Hepatocyte (in vitro differentiated cells): ENCODE results near the gene ADGRG6. TPM values are rescaled to one million over a fixed set of nuclear protein-coding genes. Genes with fewer than 3 reads are reported as not detected.

Source experiments
- DNase-seq: peaks from one replicate; pipeline ENCODE4 v3.0.0-alpha.2; 2016; ENCODE audit warnings: low spot score
- H2AFZ ChIP-seq: fragments of 200-600 bp; sonication (generic); 2 replicates; pipeline ENCODE4 v1.6.0; 2016; ENCODE audit warnings: antibody characterized with exemption, mild to moderate bottlenecking
- H3K27ac ChIP-seq: fragments of 200-600 bp; sonication (generic); 2 replicates; pipeline ENCODE4 v1.5.1; 2016; ENCODE audit warnings: mild to moderate bottlenecking
- H3K27me3 ChIP-seq: fragments of 200-600 bp; sonication (generic); 2 replicates; pipeline ENCODE4 v1.6.1; 2016
- H3K36me3 ChIP-seq: fragments of 200-600 bp; sonication (generic); replicated peaks from 2 replicates; pipeline ENCODE4 v1.5.1; 2016; ENCODE audit warnings: low read depth; ENCODE audit not compliant: insufficient read depth
- H3K4me1 ChIP-seq: fragments of 200-600 bp; sonication (generic); 2 replicates; pipeline ENCODE4 v1.5.1; 2016; ENCODE audit warnings: mild to moderate bottlenecking, moderate library complexity; ENCODE audit not compliant: insufficient read depth
- H3K4me2 ChIP-seq: fragments of 200-600 bp; sonication (generic); 2 replicates; pipeline ENCODE4 v1.6.0; 2016
- H3K4me3 ChIP-seq: fragments of 200-600 bp; sonication (generic); 2 replicates; pipeline ENCODE4 v1.5.1; 2016; ENCODE audit warnings: mild to moderate bottlenecking
- H3K79me2 ChIP-seq: fragments of 200-600 bp; sonication (generic); 2 replicates; pipeline ENCODE4 v1.6.0; 2017; ENCODE audit warnings: mild to moderate bottlenecking
- H3K9me2 ChIP-seq: fragments of 200-600 bp; sonication (generic); replicated peaks from 2 replicates; pipeline ENCODE4 v1.6.0; 2017; ENCODE audit warnings: mild to moderate bottlenecking; ENCODE audit not compliant: insufficient read depth
- H3K9me3 ChIP-seq: fragments of 200-600 bp; sonication (generic); 2 replicates; pipeline ENCODE4 v1.5.1; 2016; ENCODE audit warnings: low read depth, mild to moderate bottlenecking
- H4K20me1 ChIP-seq: fragments of 200-600 bp; sonication (generic); 2 replicates; pipeline ENCODE4 v1.6.0; 2016; ENCODE audit warnings: mild to moderate bottlenecking; ENCODE audit not compliant: insufficient read depth, poor library complexity, severe bottlenecking
- EZH2 ChIP-seq: fragments of 200-600 bp; sonication (generic); IDR thresholded peaks from 2 replicates; pipeline ENCODE4 v1.6.1; 2016; ENCODE audit warnings: antibody characterized with exemption, mild to moderate bottlenecking, borderline replicate concordance
- EZH2phosphoT487 ChIP-seq: fragments of 200-600 bp; sonication (generic); IDR thresholded peaks from one replicate; pipeline ENCODE4 v1.6.1; 2018; ENCODE audit warnings: antibody characterized with exemption, mild to moderate bottlenecking, low read depth, moderate library complexity; ENCODE audit not compliant: unreplicated experiment, severe bottlenecking
- WGBS: methylation state at CpG from one replicate; pipeline ENCODE4 v1.1.6; 2016; ENCODE audit warnings: low lambda C conversion rate; ENCODE audit errors: missing lambda C conversion rate; 5-methylcytosine and 5-hydroxymethylcytosine counted together
- polyA plus RNA-seq: library from polyadenylated mRNA; unstranded; fragments of >200 nt; fragmentation: Nextera tagmentation; extraction: Ambion mirVana; gene quantifications from 2 replicates; pipeline ENCODE4 v1.2.1, GENCODE V29; 2016
- total RNA-seq: library from RNA; depleted of rRNA; stranded (reverse); fragments of >200 nt; gene quantifications from 2 replicates; pipeline ENCODE4 v1.2.3, GENCODE V29; 2014
- TF ChIP-seq, protein P1 (sequence below): fragments of 200-600 bp; sonication (generic); IDR thresholded peaks from 2 replicates; pipeline ENCODE4 v1.5.1; 2016; ENCODE audit warnings: antibody characterized with exemption, mild to moderate bottlenecking; ENCODE audit not compliant: poor library complexity

The ADGRG6 gene
- total and polyA plus RNA-seq, 2 experiments from 2014 or later, result 13.9 to 92.0 TPM

DNA sequence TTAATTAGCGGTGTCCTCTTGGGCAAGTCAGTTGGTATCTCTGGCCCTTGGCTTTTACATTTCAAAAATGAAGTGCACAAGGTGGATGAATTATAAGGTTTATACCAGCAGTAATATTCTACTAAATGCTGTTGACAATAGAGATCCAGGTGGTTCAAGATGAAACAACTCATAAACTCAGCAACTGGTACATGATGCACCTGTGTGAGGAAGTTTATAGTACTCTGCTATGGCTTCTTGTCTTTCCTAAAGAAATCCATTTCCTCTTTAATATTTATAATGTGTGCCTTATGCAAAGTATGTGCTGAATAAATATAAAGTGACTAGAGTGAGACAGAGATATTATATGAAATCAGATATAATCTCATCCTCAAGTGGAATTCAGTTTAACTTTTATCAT lies 48.5 kb downstream of the ADGRG6 start:
- 100% methylated on average over 1 of the region's 1 CpG for WGBS

DNA sequence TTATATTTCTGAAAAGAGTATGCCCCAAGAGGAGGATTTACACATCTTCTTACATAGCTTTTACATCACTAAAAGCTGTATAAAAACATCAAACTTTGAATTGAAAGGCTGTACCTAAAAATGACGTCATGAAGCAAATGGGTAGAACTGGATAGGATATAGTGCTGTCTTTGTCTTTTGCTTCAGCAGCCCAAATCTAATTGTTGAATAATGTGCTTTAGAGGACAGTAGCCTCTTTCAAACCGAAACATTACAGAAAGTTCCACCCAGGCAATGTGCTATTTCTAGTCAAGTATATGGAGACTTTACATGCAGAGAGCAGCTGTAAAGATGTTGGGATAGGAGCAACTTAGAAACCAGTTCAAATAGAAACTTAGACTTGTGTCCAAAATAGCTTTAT lies 51.9 kb downstream of the ADGRG6 start:
- TF ChIP-seq EZH2 (no peak), EZH2phosphoT487 (no peak)
- TF ChIP-seq, protein P1, sequence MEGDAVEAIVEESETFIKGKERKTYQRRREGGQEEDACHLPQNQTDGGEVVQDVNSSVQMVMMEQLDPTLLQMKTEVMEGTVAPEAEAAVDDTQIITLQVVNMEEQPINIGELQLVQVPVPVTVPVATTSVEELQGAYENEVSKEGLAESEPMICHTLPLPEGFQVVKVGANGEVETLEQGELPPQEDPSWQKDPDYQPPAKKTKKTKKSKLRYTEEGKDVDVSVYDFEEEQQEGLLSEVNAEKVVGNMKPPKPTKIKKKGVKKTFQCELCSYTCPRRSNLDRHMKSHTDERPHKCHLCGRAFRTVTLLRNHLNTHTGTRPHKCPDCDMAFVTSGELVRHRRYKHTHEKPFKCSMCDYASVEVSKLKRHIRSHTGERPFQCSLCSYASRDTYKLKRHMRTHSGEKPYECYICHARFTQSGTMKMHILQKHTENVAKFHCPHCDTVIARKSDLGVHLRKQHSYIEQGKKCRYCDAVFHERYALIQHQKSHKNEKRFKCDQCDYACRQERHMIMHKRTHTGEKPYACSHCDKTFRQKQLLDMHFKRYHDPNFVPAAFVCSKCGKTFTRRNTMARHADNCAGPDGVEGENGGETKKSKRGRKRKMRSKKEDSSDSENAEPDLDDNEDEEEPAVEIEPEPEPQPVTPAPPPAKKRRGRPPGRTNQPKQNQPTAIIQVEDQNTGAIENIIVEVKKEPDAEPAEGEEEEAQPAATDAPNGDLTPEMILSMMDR, result no peak
- Histone ChIP-seq H3K36me3 (no peaks in the 10 kb centered on the region), H3K9me2 (no peaks in the 10 kb centered on the region), H3K27me3 (no peaks in the 10 kb centered on the region), H3K4me3 (no peak overlapping the region), H3K4me2 (no peak overlapping the region), H4K20me1 (no peaks in the 10 kb centered on the region), H3K4me1 (peaks cover 10% of the 10 kb centered on the region), H3K27ac (no peak overlapping the region), H3K9me3 (no peaks in the 10 kb centered on the region), H3K79me2 (no peaks in the 10 kb centered on the region), H2AFZ (no peak overlapping the region)
- DNase-seq, result no peak
- 87% methylated on average over 2 of the region's 2 CpGs for WGBS

More for the DNA sequence above, 48.5 kb downstream of the ADGRG6 start:
- no peak for DNase-seq
- no peak for TF ChIP-seq EZH2
- no peak for TF ChIP-seq EZH2phosphoT487
- TF ChIP-seq, protein P1, result no peak
- Histone ChIP-seq H3K4me3 (no peak overlapping the region), H2AFZ (no peak overlapping the region), H4K20me1 (no peaks in the 10 kb centered on the region), H3K9me3 (no peaks in the 10 kb centered on the region), H3K27ac (no peak overlapping the region), H3K4me1 (no peaks in the 10 kb centered on the region), H3K9me2 (no peaks in the 10 kb centered on the region), H3K4me2 (no peak overlapping the region), H3K36me3 (no peaks in the 10 kb centered on the region), H3K79me2 (no peaks in the 10 kb centered on the region), H3K27me3 (no peaks in the 10 kb centered on the region)

DNA sequence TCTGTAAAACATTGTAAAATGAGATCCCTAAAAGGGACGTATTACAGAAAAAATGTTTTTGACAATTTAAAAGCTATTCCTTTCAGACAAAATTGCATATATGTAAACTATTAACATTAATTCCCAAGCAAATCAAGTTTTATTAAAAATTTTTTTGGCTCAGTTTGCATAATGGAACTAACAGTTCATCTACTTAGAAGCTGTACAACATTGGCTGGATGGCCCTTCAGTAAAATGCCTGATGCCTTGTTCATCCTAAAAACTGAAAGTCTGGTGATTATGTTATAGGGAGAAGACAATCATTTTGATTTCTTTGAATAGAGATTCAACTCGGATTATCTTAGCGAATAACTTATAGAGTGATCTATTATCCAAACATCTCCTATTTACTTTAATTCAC lies 52.8 kb downstream of the ADGRG6 start:
- H3K9me2 ChIP-seq, result no peaks in the 10 kb centered on the region
- peaks cover 10% of the 10 kb centered on the region for H3K4me1 ChIP-seq
- TF ChIP-seq EZH2 (no peak), EZH2phosphoT487 (no peak)
- TF ChIP-seq, protein P1, result no peak
- no peak overlapping the region for H3K27ac ChIP-seq
- H4K20me1 ChIP-seq, result no peaks in the 10 kb centered on the region
- no peaks in the 10 kb centered on the region for H3K36me3 ChIP-seq
- 94% methylated on average over 3 of the region's 3 CpGs for WGBS
- no peaks in the 10 kb centered on the region for H3K79me2 ChIP-seq
- H3K9me3 ChIP-seq, result no peaks in the 10 kb centered on the region
- H3K27me3 ChIP-seq, result no peaks in the 10 kb centered on the region
- DNase-seq, result no peak
- H2AFZ ChIP-seq, result no peak overlapping the region
- no peak overlapping the region for H3K4me3 ChIP-seq
- H3K4me2 ChIP-seq, result no peak overlapping the region
